Measurements from ENCODE around the gene C2orf80.
"Not testable (repeated sequence)": the region's sequence is repeated elsewhere in the genome, so short reads cannot be mapped to it uniquely, and the experiment has no call there.

C2orf80 gene

GRCh38 chr2:208148803-208149202 lies 41.0 kb downstream of the C2orf80 start:
- no peaks in the 10 kb centered on the region for H3K36me3 ChIP-seq (ENCODE audit: control insufficient read depth, insufficient read depth, low read length)
- no peaks in the 10 kb centered on the region for H3K9me3 ChIP-seq (ENCODE audit: control insufficient read depth, low read length)
- H3K4me1 ChIP-seq (ENCODE audit: control insufficient read depth, insufficient read depth, low read length, poor library complexity, severe bottlenecking): no peaks in the 10 kb centered on the region
- H3K27ac ChIP-seq (ENCODE audit: low read depth, low read length, severe bottlenecking): no peak overlapping the region
- H3K4me3 ChIP-seq (ENCODE audit: extremely low read depth, insufficient read depth, low read length, poor library complexity, severe bottlenecking): no peak overlapping the region
- WGBS, 2 experiments (ENCODE audit: insufficient coverage in 2 of 2): 29% methylated on average over 1 of the region's 2 CpGs; no CpG with 5 or more reads in 1 of the 2 experiments

DNA sequence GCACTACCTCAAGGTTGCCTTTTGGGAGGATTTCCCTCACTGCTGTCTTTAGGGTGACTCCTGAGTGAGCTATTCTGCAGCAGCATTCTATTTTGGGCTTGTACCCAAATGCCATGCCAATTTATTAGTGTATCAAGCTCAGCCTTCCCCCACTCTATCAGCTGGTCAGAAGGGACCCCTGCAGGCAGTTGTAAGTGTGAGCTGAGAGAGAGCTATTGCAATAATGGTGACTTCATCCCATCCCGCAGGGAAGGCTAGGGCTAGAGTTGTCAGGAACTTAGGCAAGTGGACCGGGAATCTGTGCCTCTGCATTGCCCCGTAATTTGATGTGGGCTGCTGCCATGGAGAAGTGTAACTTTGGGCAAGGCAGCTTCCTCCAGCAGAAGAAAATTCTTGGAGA lies 42.1 kb downstream of the C2orf80 start:
- WGBS, 2 experiments (ENCODE audit: insufficient coverage in 2 of 2): 79 to 88% methylated on average over 3 of the region's 3 CpGs
- Histone ChIP-seq H3K27ac (ENCODE audit: low read depth, low read length, severe bottlenecking) (no peak overlapping the region), H3K4me1 (ENCODE audit: control insufficient read depth, insufficient read depth, low read length, poor library complexity, severe bottlenecking) (no peaks in the 10 kb centered on the region), H3K36me3 (ENCODE audit: control insufficient read depth, insufficient read depth, low read length) (no peaks in the 10 kb centered on the region), H3K4me3 (ENCODE audit: extremely low read depth, insufficient read depth, low read length, poor library complexity, severe bottlenecking) (no peak overlapping the region), H3K9me3 (ENCODE audit: control insufficient read depth, low read length) (no peaks in the 10 kb centered on the region)

GRCh38 chr2:208147008-208147407 lies 42.8 kb downstream of the C2orf80 start:
- Histone ChIP-seq H3K36me3 (ENCODE audit: control insufficient read depth, insufficient read depth, low read length) (no peaks in the 10 kb centered on the region), H3K9me3 (ENCODE audit: control insufficient read depth, low read length) (no peaks in the 10 kb centered on the region), H3K27ac (ENCODE audit: low read depth, low read length, severe bottlenecking) (no peak overlapping the region), H3K4me1 (ENCODE audit: control insufficient read depth, insufficient read depth, low read length, poor library complexity, severe bottlenecking) (no peaks in the 10 kb centered on the region), H3K4me3 (ENCODE audit: extremely low read depth, insufficient read depth, low read length, poor library complexity, severe bottlenecking) (no peak overlapping the region)

- WGBS, 2 experiments (ENCODE audit: insufficient coverage in 2 of 2): 56 to 79% methylated on average over 4 of the region's 6 CpGs
- H3K9me3 ChIP-seq (ENCODE audit: control insufficient read depth, low read length): no peaks in the 10 kb centered on the region
- no peaks in the 10 kb centered on the region for H3K4me1 ChIP-seq (ENCODE audit: control insufficient read depth, insufficient read depth, low read length, poor library complexity, severe bottlenecking)
- no peak within 1 kb of the TSS for H3K27ac ChIP-seq (ENCODE audit: low read depth, low read length, severe bottlenecking)
- H3K4me3 ChIP-seq (ENCODE audit: extremely low read depth, insufficient read depth, low read length, poor library complexity, severe bottlenecking): no peak within 1 kb of the TSS
- H3K36me3 ChIP-seq (ENCODE audit: control insufficient read depth, insufficient read depth, low read length): no peaks in the 10 kb centered on the region
These were observed 43.8 kb downstream of the C2orf80 start, which contains the start of gene CRYGB for GRCh38 chr2:208146006-208146405. Gene CRYGB, minus strand, starts transcription at chr2:208146158. Its CDS starts 38 bp downstream, at chr2:208146120.

DNA sequence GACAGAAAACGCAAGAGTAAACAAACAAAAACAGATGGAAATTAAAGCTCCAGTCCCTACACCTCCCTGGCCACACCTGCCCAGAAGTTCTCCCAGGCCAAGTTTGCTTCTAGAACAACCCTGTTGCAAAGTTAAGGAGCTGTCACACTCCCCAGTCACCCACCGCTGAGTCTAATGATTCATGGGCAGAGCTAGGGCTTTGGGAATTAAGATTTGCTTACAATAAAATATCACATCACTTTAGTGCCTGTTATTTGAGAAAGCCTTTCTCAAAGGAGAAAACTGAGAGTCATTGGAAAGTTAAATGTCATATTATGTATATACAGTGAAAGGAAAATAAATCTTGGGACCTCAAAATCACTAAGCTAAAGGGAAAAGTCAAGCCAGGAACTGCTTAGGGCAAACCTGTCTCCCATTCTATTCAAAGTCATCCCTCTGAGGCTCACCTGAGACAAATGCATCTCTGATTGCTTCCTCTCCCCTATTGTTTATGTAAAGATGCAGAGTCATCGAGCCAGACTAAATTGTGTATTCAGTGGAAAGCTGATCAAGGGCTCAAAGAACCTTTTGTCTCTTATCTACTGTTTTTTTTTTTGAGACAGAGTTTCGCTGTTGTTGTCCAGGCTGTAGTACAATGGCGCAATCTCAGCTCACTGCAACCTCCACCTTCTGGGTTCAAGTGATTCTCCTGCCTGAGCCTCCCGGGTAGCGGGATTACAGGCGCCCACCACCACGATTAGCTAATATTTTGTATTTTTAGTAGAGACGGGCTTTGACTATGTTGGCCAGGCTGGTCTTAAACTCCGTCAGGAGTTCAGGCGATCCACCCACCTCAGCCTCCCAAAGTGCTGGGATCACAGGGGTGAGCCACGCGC lies 46.7 kb downstream of the C2orf80 start:
- WGBS, 2 experiments (ENCODE audit: insufficient coverage in 2 of 2): 65 to 66% methylated on average over 6 to 10 of the region's 14 CpGs
- peaks cover 3% of the 10 kb centered on the region for H3K9me3 ChIP-seq (ENCODE audit: control insufficient read depth, low read length)

DNA sequence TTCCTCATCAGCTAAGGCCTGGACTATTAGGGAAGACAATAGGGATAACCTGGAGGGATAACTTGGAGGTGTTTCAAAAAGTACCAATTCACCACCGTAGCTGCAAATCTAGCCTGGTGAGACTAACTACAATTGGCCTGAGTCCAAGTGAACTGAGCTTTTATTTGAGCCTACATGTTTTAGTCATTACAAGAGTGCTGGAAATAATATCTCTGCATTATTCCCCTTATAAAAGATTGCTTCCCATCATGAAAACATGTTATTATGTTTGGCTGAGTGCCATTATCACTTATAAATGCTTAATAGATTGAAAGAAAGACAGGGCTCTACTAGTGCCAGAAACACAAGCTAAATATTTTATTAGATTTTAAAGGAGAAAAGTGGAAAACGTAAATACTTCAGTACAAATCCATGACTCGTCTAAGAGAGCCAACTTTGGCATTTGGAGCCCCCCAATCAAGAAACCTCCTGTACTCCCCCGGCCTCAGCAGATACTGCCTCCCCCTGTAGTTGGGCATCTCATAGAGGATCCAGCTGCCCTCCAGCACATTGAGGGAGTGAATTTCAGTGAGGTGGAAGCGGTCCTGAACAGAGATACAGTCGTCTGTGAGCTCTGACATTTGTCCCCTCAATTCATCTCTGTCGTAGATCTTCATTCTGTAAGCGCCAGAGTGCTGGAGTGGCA lies 47.4 kb downstream of the C2orf80 start:
- H3K4me3 ChIP-seq (ENCODE audit: extremely low read depth, insufficient read depth, low read length, poor library complexity, severe bottlenecking): no peak overlapping the region
- H3K9me3 ChIP-seq (ENCODE audit: control insufficient read depth, low read length): peaks cover 3% of the 10 kb centered on the region
- 87 to 88% methylated on average over 5 of the region's 8 CpGs for WGBS, 2 experiments (ENCODE audit: insufficient coverage in 2 of 2)
- H3K27ac ChIP-seq (ENCODE audit: low read depth, low read length, severe bottlenecking): no peak overlapping the region
- no peaks in the 10 kb centered on the region for H3K4me1 ChIP-seq (ENCODE audit: control insufficient read depth, insufficient read depth, low read length, poor library complexity, severe bottlenecking)
- no peaks in the 10 kb centered on the region for H3K36me3 ChIP-seq (ENCODE audit: control insufficient read depth, insufficient read depth, low read length)

More for the DNA sequence above, 46.7 kb downstream of the C2orf80 start:
- Histone ChIP-seq H3K4me1 (ENCODE audit: control insufficient read depth, insufficient read depth, low read length, poor library complexity, severe bottlenecking) (no peaks in the 10 kb centered on the region), H3K36me3 (ENCODE audit: control insufficient read depth, insufficient read depth, low read length) (no peaks in the 10 kb centered on the region), H3K27ac (ENCODE audit: low read depth, low read length, severe bottlenecking) (no peak overlapping the region), H3K4me3 (ENCODE audit: extremely low read depth, insufficient read depth, low read length, poor library complexity, severe bottlenecking) (no peak overlapping the region)

- Histone ChIP-seq H3K27ac (ENCODE audit: low read depth, low read length, severe bottlenecking) (no peak overlapping the region), H3K4me1 (ENCODE audit: control insufficient read depth, insufficient read depth, low read length, poor library complexity, severe bottlenecking) (no peaks in the 10 kb centered on the region), H3K9me3 (ENCODE audit: control insufficient read depth, low read length) (peaks cover 3% of the 10 kb centered on the region), H3K4me3 (ENCODE audit: extremely low read depth, insufficient read depth, low read length, poor library complexity, severe bottlenecking) (no peak overlapping the region), H3K36me3 (ENCODE audit: control insufficient read depth, insufficient read depth, low read length) (no peaks in the 10 kb centered on the region)
- 90 to 93% methylated on average over 17 to 18 of the region's 18 CpGs for WGBS, 2 experiments (ENCODE audit: insufficient coverage in 2 of 2)
These were observed 50.4 kb downstream of the C2orf80 start for GRCh38 chr2:208139447-208139846.

DNA sequence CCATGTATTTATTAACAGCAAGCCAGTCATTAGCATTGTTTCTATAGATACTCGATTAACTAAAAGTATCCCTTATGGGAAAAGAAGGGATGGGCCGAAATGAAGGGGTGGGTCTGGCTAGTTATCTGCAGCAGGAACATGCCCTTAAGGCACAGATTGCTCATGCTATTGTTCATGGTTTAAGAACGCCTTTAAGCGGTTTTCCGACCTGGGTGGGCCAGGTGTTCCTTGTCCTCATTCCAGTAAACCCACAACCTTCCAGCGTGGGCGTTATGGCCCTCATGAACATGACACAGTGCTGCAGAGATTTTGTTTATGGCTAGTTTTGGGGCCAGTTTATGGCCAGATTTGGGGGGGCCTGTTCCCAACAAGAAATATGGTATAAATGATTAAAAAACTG lies 51.5 kb downstream of the C2orf80 start:
- H3K4me1 ChIP-seq (ENCODE audit: control insufficient read depth, insufficient read depth, low read length, poor library complexity, severe bottlenecking); H3K36me3 ChIP-seq (ENCODE audit: control insufficient read depth, insufficient read depth, low read length); H3K9me3 ChIP-seq (ENCODE audit: control insufficient read depth, low read length); H3K4me3 ChIP-seq (ENCODE audit: extremely low read depth, insufficient read depth, low read length, poor library complexity, severe bottlenecking); H3K27ac ChIP-seq (ENCODE audit: low read depth, low read length, severe bottlenecking): not testable (repeated sequence)
- 100% methylated on average over 3 of the region's 7 CpGs for WGBS, 2 experiments (ENCODE audit: insufficient coverage in 2 of 2)

- Histone ChIP-seq H3K4me3 (ENCODE audit: extremely low read depth, insufficient read depth, low read length, poor library complexity, severe bottlenecking) (no peak overlapping the region), H3K9me3 (ENCODE audit: control insufficient read depth, low read length) (peaks cover 3% of the 10 kb centered on the region), H3K4me1 (ENCODE audit: control insufficient read depth, insufficient read depth, low read length, poor library complexity, severe bottlenecking) (no peaks in the 10 kb centered on the region), H3K36me3 (ENCODE audit: control insufficient read depth, insufficient read depth, low read length) (no peaks in the 10 kb centered on the region), H3K27ac (ENCODE audit: low read depth, low read length, severe bottlenecking) (no peak overlapping the region)
- WGBS, 2 experiments (ENCODE audit: insufficient coverage in 2 of 2): 90 to 92% methylated on average over 2 of the region's 2 CpGs
These were observed 53.1 kb downstream of the C2orf80 start for GRCh38 chr2:208136716-208137094.

DNA sequence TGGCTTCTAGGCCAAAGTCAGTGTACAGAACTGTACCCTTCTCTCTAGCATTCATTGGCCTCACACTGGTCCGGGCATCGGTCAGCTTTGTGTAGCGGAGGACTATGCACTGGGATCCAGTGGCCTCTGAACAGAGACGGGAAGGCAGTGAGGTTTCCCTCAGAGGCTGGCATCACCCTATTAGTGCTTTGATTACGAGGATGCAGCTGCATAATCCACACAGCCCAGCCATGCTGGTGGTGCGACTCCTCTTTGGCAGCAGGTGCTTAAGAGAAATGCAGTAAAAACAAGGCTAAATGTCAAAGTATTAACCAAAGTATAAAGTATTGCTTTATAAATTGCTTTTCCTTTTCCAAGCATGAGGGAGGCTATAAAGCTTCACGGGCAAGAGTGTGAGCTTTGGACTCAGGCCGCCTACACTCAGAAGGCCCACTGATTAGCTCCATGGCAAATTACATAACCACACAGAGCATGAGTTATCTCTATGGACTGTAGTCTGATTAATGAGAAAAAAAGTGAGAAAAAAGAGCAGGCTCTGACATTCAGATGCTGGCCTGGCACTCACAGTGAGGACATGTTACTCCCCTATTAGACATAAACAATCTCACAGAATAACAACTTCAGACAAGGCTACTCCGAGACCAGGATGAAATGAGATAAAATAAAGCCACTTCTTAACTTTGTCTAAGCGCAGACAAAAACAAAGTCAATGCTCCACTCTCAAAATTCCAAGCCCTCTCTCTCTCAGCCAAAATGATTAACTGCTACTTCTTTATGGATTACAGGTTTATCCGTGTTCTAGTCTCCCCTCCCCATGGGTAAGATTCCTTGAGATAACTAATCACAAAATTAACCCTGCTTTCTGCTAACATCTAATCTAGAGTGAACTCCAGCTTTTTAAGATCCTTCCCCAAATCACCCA lies 53.8 kb downstream of the C2orf80 start:
- WGBS, 2 experiments (ENCODE audit: insufficient coverage in 2 of 2): 86 to 98% methylated on average over 7 to 8 of the region's 11 CpGs
- Histone ChIP-seq H3K4me1 (ENCODE audit: control insufficient read depth, insufficient read depth, low read length, poor library complexity, severe bottlenecking) (no peaks in the 10 kb centered on the region), H3K36me3 (ENCODE audit: control insufficient read depth, insufficient read depth, low read length) (no peaks in the 10 kb centered on the region), H3K4me3 (ENCODE audit: extremely low read depth, insufficient read depth, low read length, poor library complexity, severe bottlenecking) (no peak overlapping the region), H3K9me3 (ENCODE audit: control insufficient read depth, low read length) (peaks cover 3% of the 10 kb centered on the region), H3K27ac (ENCODE audit: low read depth, low read length, severe bottlenecking) (no peak overlapping the region)

All from mesodermal cell (in vitro differentiated cells).